ENCODE results near the gene ZBTB12.
"Not testable (repeated sequence)": the region's sequence is repeated elsewhere in the genome, so short reads cannot be mapped to it uniquely, and the experiment has no call there.

The ZBTB12 gene

GRCh38 chr6:31908791-31909190 is 6.9 kb upstream of the ZBTB12 start:
- H3K36me3 ChIP-seq (ENCODE audit: control insufficient read depth in 2 of 2, insufficient read depth in 1 of 2, low read length in 2 of 2) = no peaks in the 10 kb centered on the region
- H3K4me1 ChIP-seq (ENCODE audit: control insufficient read depth, insufficient read depth, low read length) = peaks cover 12% of the 10 kb centered on the region; the same call in 1 of the 2 replicates
- CTCF ChIA-PET = interaction anchor here (1.3 kb wide), 2 partner anchors 11 to 44 kb away, joined by 3 to 4 read pairs; no protein-coding TSS in a partner anchor
- no peak overlapping the region for H3K4me3 ChIP-seq (ENCODE audit: low read depth, low read length)
- no peak for TF ChIP-seq ZNF677 (tag by site-specific recombination; IDR thresholded peaks at IDR 0.05)
- no peak for TF ChIP-seq ZBTB21 (tag by site-specific recombination; IDR thresholded peaks at IDR 0.05)
- no peak for TF ChIP-seq ZNF792 (tag by site-specific recombination; IDR thresholded peaks at IDR 0.05)
- no peak for TF ChIP-seq ZNF248 (tag by site-specific recombination; IDR thresholded peaks at IDR 0.05)
- TF ChIP-seq ZNF704 (tag by site-specific recombination; IDR thresholded peaks at IDR 0.05) = no peak
- TF ChIP-seq ZNF26 (tag by site-specific recombination; IDR thresholded peaks at IDR 0.05) = no peak
- no peak for TF ChIP-seq ZNF664 (tag by site-specific recombination; IDR thresholded peaks at IDR 0.05)
- TF ChIP-seq ZBTB8A (tag by site-specific recombination; IDR thresholded peaks at IDR 0.05) = no peak
- no peak for TF ChIP-seq ZNF239 (tag by site-specific recombination; IDR thresholded peaks at IDR 0.05)
- TF ChIP-seq ZNF37A (tag by site-specific recombination; IDR thresholded peaks at IDR 0.05) = no peak
- no peak for TF ChIP-seq ZNF433 (tag by site-specific recombination; IDR thresholded peaks at IDR 0.05; ENCODE audit: low read depth)
- TF ChIP-seq ZSCAN5A (tag by site-specific recombination; IDR thresholded peaks at IDR 0.05) = no peak
- TF ChIP-seq ZEB2 (tag by site-specific recombination; IDR thresholded peaks at IDR 0.05) = no peak
- TF ChIP-seq ZBTB7A (tag by site-specific recombination; IDR thresholded peaks at IDR 0.05; ENCODE audit: low read depth) = no peak
- no peak for TF ChIP-seq SCRT2 (tag by site-specific recombination; IDR thresholded peaks at IDR 0.05)
- TF ChIP-seq ZNF10 (tag by site-specific recombination; IDR thresholded peaks at IDR 0.05) = no peak
- no peak for TF ChIP-seq ZFP69B (tag by site-specific recombination; IDR thresholded peaks at IDR 0.05)
- H3K27ac ChIP-seq (ENCODE audit: extremely low read depth, low read depth, low read length) = no peak overlapping the region
- H3K9me3 ChIP-seq (ENCODE audit: control insufficient read depth, insufficient read depth, low read depth, low read length) = no peaks in the 10 kb centered on the region
- POLR2A ChIA-PET = interaction anchor here (0.6 to 1.3 kb wide), 5 partner anchors 9 to 170 kb away, joined by 3 to 13 read pairs (median 4); no protein-coding TSS in a partner anchor

- ChIA-PET POLR2A (interaction anchor here (0.6 to 1.3 kb wide), 4 partner anchors 10 to 170 kb away, joined by 3 to 13 read pairs (median 5); partner anchors contain the start of gene DXO), CTCF (interaction anchor here (0.7 to 1.3 kb wide), 2 partner anchors 10 to 44 kb away, joined by 4 to 6 read pairs; no protein-coding TSS in a partner anchor)
- H3K27ac ChIP-seq (ENCODE audit: extremely low read depth, low read depth, low read length); H3K36me3 ChIP-seq (ENCODE audit: control insufficient read depth in 2 of 2, insufficient read depth in 1 of 2, low read length in 2 of 2); H3K9me3 ChIP-seq (ENCODE audit: control insufficient read depth, insufficient read depth, low read depth, low read length); H3K4me3 ChIP-seq (ENCODE audit: low read depth, low read length): not testable (repeated sequence)
- peaks cover 12% of the 10 kb centered on the region; the same call in 1 of the 2 replicates for H3K4me1 ChIP-seq (ENCODE audit: control insufficient read depth, insufficient read depth, low read length)
- TF ChIP-seq KLF17 (tag by site-specific recombination; IDR thresholded peaks at IDR 0.05) = peak; percentile 31; the same call in 1 of the 2 replicates
- peak; percentile 55; the same call in 1 of the 2 replicates for TF ChIP-seq KLF1 (tag by site-specific recombination; IDR thresholded peaks at IDR 0.05)
- peak; percentile 37; the same call in 1 of the 2 replicates for TF ChIP-seq KLF7 (tag by site-specific recombination; IDR thresholded peaks at IDR 0.05; ENCODE audit: borderline replicate concordance)
- TF ChIP-seq SP7 (tag by site-specific recombination; IDR thresholded peaks at IDR 0.05) = 0 out of 2 replicates have a peak, but pooled peaks have one; percentile 16
- peak; percentile 45; the same call in 1 of the 2 replicates for TF ChIP-seq WT1 (tag by site-specific recombination; IDR thresholded peaks at IDR 0.05)
- TF ChIP-seq EGR2 (tag by site-specific recombination; IDR thresholded peaks at IDR 0.05; ENCODE audit: low read depth) = 0 out of 2 replicates have a peak, but pooled peaks have one; percentile 26
Measured at GRCh38 chr6:31908255-31908654, 6.4 kb upstream of the ZBTB12 start.
